ENCODE measurements around the gene HYDIN.
"Not testable (repeated sequence)": the region's sequence is repeated elsewhere in the genome, so short reads cannot be mapped to it uniquely, and the experiment has no call there.

Gene HYDIN

GRCh38 chr16:70877895-70878294 lies 352.6 kb downstream of the HYDIN start:
- DNase-seq (ENCODE audit: low spot score); FAIRE-seq: not testable (repeated sequence)

GRCh38 chr16:70876442-70876841 lies 354.1 kb downstream of the HYDIN start:
- not testable (repeated sequence) for DNase-seq (ENCODE audit: low spot score); FAIRE-seq

- DNase-seq (ENCODE audit: low spot score); FAIRE-seq: not testable (repeated sequence)
Observed at GRCh38 chr16:70864698-70865097, 365.8 kb downstream of the HYDIN start.

GRCh38 chr16:70861996-70862395 lies 368.5 kb downstream of the HYDIN start:
- not testable (repeated sequence) for DNase-seq (ENCODE audit: low spot score)

GRCh38 chr16:70851299-70851698 lies 379.2 kb downstream of the HYDIN start:
- not testable (repeated sequence) for FAIRE-seq; DNase-seq (ENCODE audit: low spot score)

More at GRCh38 chr16:70861996-70862395, 368.5 kb downstream of the HYDIN start:
- FAIRE-seq = not testable (repeated sequence)

GRCh38 chr16:70823498-70824118 lies 406.9 kb downstream of the HYDIN start:
- not testable (repeated sequence) for FAIRE-seq; DNase-seq (ENCODE audit: low spot score)

GRCh38 chr16:70822734-70823133 lies 407.8 kb downstream of the HYDIN start:
- FAIRE-seq; DNase-seq (ENCODE audit: low spot score): not testable (repeated sequence)

- not testable (repeated sequence) for FAIRE-seq; DNase-seq (ENCODE audit: low spot score)
Observed at GRCh38 chr16:70818088-70818487, 412.4 kb downstream of the HYDIN start.

GRCh38 chr16:70809392-70810060 lies 421.0 kb downstream of the HYDIN start:
- FAIRE-seq (no peak), DNase-seq (ENCODE audit: low spot score) (no peak)

- FAIRE-seq (no peak), DNase-seq (ENCODE audit: low spot score) (no peak)
Observed at GRCh38 chr16:70808371-70808770, 422.2 kb downstream of the HYDIN start.

GRCh38 chr16:70805787-70806186 lies 424.7 kb downstream of the HYDIN start:
- no peak for FAIRE-seq

GRCh38 chr16:70805380-70805779 lies 425.1 kb downstream of the HYDIN start:
- FAIRE-seq (no peak), DNase-seq (ENCODE audit: low spot score) (no peak)

More at GRCh38 chr16:70805787-70806186, 424.7 kb downstream of the HYDIN start:
- peak; percentile 53 for DNase-seq (ENCODE audit: low spot score)

GRCh38 chr16:70804734-70805169 lies 425.8 kb downstream of the HYDIN start:
- FAIRE-seq = no peak
- no peak for DNase-seq (ENCODE audit: low spot score)

GRCh38 chr16:70804153-70804733 lies 426.3 kb downstream of the HYDIN start:
- FAIRE-seq = no peak

GRCh38 chr16:70803319-70803718 lies 427.2 kb downstream of the HYDIN start:
- no peak for FAIRE-seq
- no peak for DNase-seq (ENCODE audit: low spot score)

More at GRCh38 chr16:70804153-70804733, 426.3 kb downstream of the HYDIN start:
- peak; percentile 67 for DNase-seq (ENCODE audit: low spot score)

GRCh38 chr16:70801611-70802010 lies 428.9 kb downstream of the HYDIN start:
- FAIRE-seq = no peak
- no peak for DNase-seq (ENCODE audit: low spot score)

- FAIRE-seq (no peak), DNase-seq (ENCODE audit: low spot score) (peak; percentile 97)
Observed at GRCh38 chr16:70800781-70801480, 429.6 kb downstream of the HYDIN start, which contains the start of gene VAC14. TSS of gene VAC14 (minus strand) at chr16:70801158. CDS start at chr16:70800900, 258 bp downstream.

- DNase-seq (ENCODE audit: low spot score) (no peak), FAIRE-seq (no peak)
Observed at GRCh38 chr16:70800311-70800710, 430.2 kb downstream of the HYDIN start.

GRCh38 chr16:70796301-70796700 lies 434.2 kb downstream of the HYDIN start:
- FAIRE-seq = no peak
- DNase-seq (ENCODE audit: low spot score) = no peak

GRCh38 chr16:70795296-70795912 lies 435.1 kb downstream of the HYDIN start:
- no peak for FAIRE-seq

More at GRCh38 chr16:70795296-70795912, 435.1 kb downstream of the HYDIN start:
- DNase-seq (ENCODE audit: low spot score) = no peak
